K562 (cell line): Measurements from ENCODE around the gene TCF4. TPM values are rescaled to one million over a fixed set of nuclear protein-coding genes. Genes with fewer than 3 reads are reported as not detected.

Experiments used
- AFF4 ChIP-seq: sonication (generic); formaldehyde crosslinking; IDR thresholded peaks from 2 replicates; pipeline ENCODE4 v1.8.0; 2023; ENCODE audit warnings: mild to moderate bottlenecking, missing genetic modification reagents
- CBFB ChIP-seq: sonication (generic); formaldehyde crosslinking; IDR thresholded peaks from 2 replicates; pipeline ENCODE4 v1.4.0; 2020; ENCODE audit warnings: mild to moderate bottlenecking, missing genetic modification reagents
- CSDE1 ChIP-seq, 2 experiments: fragments of 450-650 bp; IDR thresholded peaks; 2 replicates each; pipeline ENCODE4 v1.6.1; 2016; ENCODE audit warnings: mild to moderate bottlenecking in 1 of 2
- CTBP1 ChIP-seq: fragments of 450-650 bp; IDR thresholded peaks from 2 replicates; pipeline ENCODE4 v1.6.1; 2016; ENCODE audit warnings: borderline replicate concordance
- CXXC5 ChIP-seq: fragments of 250-450 bp; sonication (Bioruptor Pico); IDR thresholded peaks from 2 replicates; pipeline ENCODE4 v1.8.0; 2022; ENCODE audit warnings: inconsistent platforms, mild to moderate bottlenecking, moderate library complexity
- DNMT1 ChIP-seq: fragments of 450-650 bp; IDR thresholded peaks from 2 replicates; pipeline ENCODE4 v1.6.1; 2016; ENCODE audit warnings: antibody characterized with exemption, mild to moderate bottlenecking
- E2F4 ChIP-seq: sonication (generic); formaldehyde crosslinking; IDR thresholded peaks from 2 replicates; pipeline ENCODE4 v1.8.0; 2022; ENCODE audit warnings: mild to moderate bottlenecking, low read depth, missing genetic modification reagents
- ELF2 ChIP-seq: fragments of 250-450 bp; sonication (Bioruptor Pico); IDR thresholded peaks from 2 replicates; pipeline ENCODE4 v1.5.0; 2021; ENCODE audit warnings: mild to moderate bottlenecking
- ETV5 ChIP-seq: sonication (generic); formaldehyde crosslinking; IDR thresholded peaks from 2 replicates; pipeline ENCODE4 v1.4.0; 2020; ENCODE audit warnings: low read depth, mild to moderate bottlenecking, missing genetic modification reagents
- FOXM1 ChIP-seq, 2 experiments: fragments of 450-650 bp in 1 of 2; sonication (generic) in 1 of 2; formaldehyde crosslinking in 1 of 2; IDR thresholded peaks; 2 replicates each; pipeline versions ENCODE4 v1.6.1 to v1.9.0; 2017 to 2022; ENCODE audit warnings: low read depth in 2 of 2, mild to moderate bottlenecking in 2 of 2, missing genetic modification reagents in 1 of 2, moderate library complexity in 1 of 2
- KDM2B ChIP-seq: fragments of 250-450 bp; sonication (Bioruptor Pico); IDR thresholded peaks from 2 replicates; pipeline ENCODE4 v1.8.0; 2021; ENCODE audit warnings: mild to moderate bottlenecking, moderate library complexity
- MCM7 ChIP-seq, 2 experiments: fragments of 450-650 bp; IDR thresholded peaks; 2 replicates each; pipeline ENCODE4 v1.6.1; 2016 to 2018
- MXI1 ChIP-seq: IDR thresholded peaks from 2 replicates; pipeline ENCODE4 v1.6.1; 2011; ENCODE audit warnings: low read depth, mild to moderate bottlenecking, improper control_type of control experiment, low read length
- NONO ChIP-seq, 2 experiments: fragments of 200-400 bp in 1 of 2; fragments of 450-650 bp in 1 of 2; formaldehyde crosslinking in 1 of 2; IDR thresholded peaks; 2 replicates each; pipeline ENCODE4 v1.6.1; 2017; ENCODE audit warnings: low read depth in 2 of 2, mild to moderate bottlenecking in 2 of 2, moderate library complexity in 2 of 2, low read length in 1 of 2
- POLR2A ChIP-seq: fragments of 450-650 bp; conservative IDR thresholded peaks from 2 replicates; pipeline ENCODE4 v1.6.1; 2016
- RFX7 ChIP-seq: fragments of 250-450 bp; sonication (Bioruptor Pico); IDR thresholded peaks from 2 replicates; pipeline ENCODE4 v1.5.1; 2021; ENCODE audit warnings: mild to moderate bottlenecking
- SOX6 ChIP-seq: fragments of 450-650 bp; IDR thresholded peaks from 2 replicates; pipeline ENCODE4 v1.6.1; 2014; ENCODE audit warnings: mild to moderate bottlenecking
- STAT5A ChIP-seq: IDR thresholded peaks from 2 replicates; pipeline ENCODE4 v1.6.1; 2012; ENCODE audit warnings: low read length, inconsistent platforms, borderline replicate concordance
- TCF3 ChIP-seq: sonication (generic); formaldehyde crosslinking; IDR thresholded peaks from 2 replicates; pipeline ENCODE4 v1.4.0; 2020; ENCODE audit warnings: mild to moderate bottlenecking, missing genetic modification reagents
- ZBTB2 ChIP-seq: fragments of 450-650 bp; IDR thresholded peaks from 2 replicates; pipeline ENCODE4 v1.6.1; 2016; ENCODE audit warnings: antibody characterized with exemption
- ZFPM2 ChIP-seq: fragments of 250-450 bp; sonication (Bioruptor Pico); IDR thresholded peaks from 2 replicates; pipeline ENCODE4 v1.5.1; 2022; ENCODE audit warnings: mild to moderate bottlenecking
- ZNF311 ChIP-seq: fragments of 250-450 bp; sonication (Bioruptor Pico); IDR thresholded peaks from 2 replicates; pipeline ENCODE4 v1.4.0; 2020; ENCODE audit warnings: mild to moderate bottlenecking, moderate library complexity
- polyA plus RNA-seq, 8 experiments: library from polyadenylated mRNA; depleted of rRNA in 4 of 8; stranded (reverse) in 5 of 8; unstranded in 3 of 8; fragments of >200 nt; fragmentation: Nextera tagmentation in 2 of 8; fragmentation: Illumina TruSeq in 1 of 8; extraction: Ambion mirVana in 2 of 8; extraction: Trizol in 1 of 8; gene quantifications; 2 replicates each; pipeline versions ENCODE4 v1.2.1 to v1.2.3, GENCODE V29; 2011 to 2014; ENCODE audit warnings: inconsistent platforms in 1 of 8, missing spikeins in 1 of 8
- total RNA-seq, 7 experiments: library from RNA; depleted of rRNA in 6 of 7; stranded (reverse); fragments of >200 nt in 6 of 7; fragmentation: Illumina TruSeq in 2 of 7; extraction: Trizol in 2 of 7; gene quantifications; 2 replicates each; pipeline versions ENCODE4 v1.2.1 to v1.2.3, GENCODE V29; 2011 to 2021; ENCODE audit warnings: low replicate concordance in 1 of 7
- TF ChIP-seq, protein P1 (sequence below): fragments of 250-450 bp; sonication (Bioruptor Pico); IDR thresholded peaks from 2 replicates; pipeline ENCODE4 v1.5.0; 2022; ENCODE audit warnings: mild to moderate bottlenecking

The TCF4 gene
- total and polyA plus RNA-seq, 9 of the 15 experiments (the other 6 are each of a cell fraction or from before 2014, with no cell fraction given) = 4.8 to 24.7 (median 15.2) TPM

GRCh38 chr18:55549474-55550104 is 38.4 kb downstream of the TCF4 start (continued):
- TF ChIP-seq ZBTB2 (no peak), CXXC5 (CRISPR knock-in tag) (no peak), POLR2A (no peak), ELF2 (no peak), SOX6 (peak; percentile 89), TCF3 (peak; percentile 85), CTBP1 (peak; percentile 53), MXI1 (peak; percentile 61; the same call in 1 of the 2 replicates), CSDE1 (IDR thresholded peaks at IDR 0.05) (no peak), RFX7 (CRISPR knock-in tag) (no peak), STAT5A (peak; percentile 57), NONO (IDR thresholded peaks at IDR 0.05; ENCODE audit: low read depth in 2 of 2, low read length in 1 of 2) (no peak), ZFPM2 (CRISPR knock-in tag) (no peak), MCM7 (IDR thresholded peaks at IDR 0.05) (no peak), ZNF311 (CRISPR knock-in tag) (no peak), DNMT1 (no peak), FOXM1 (IDR thresholded peaks at IDR 0.05; ENCODE audit: low read depth) (no peak), FOXM1 (CRISPR knock-in tag; IDR thresholded peaks at IDR 0.05; ENCODE audit: low read depth) (no peak), CBFB (CRISPR knock-in tag) (no peak), ETV5 (CRISPR knock-in tag) (no peak), KDM2B (no peak), E2F4 (CRISPR knock-in tag) (no peak), AFF4 (CRISPR knock-in tag) (no peak)
- TF ChIP-seq, protein P1, sequence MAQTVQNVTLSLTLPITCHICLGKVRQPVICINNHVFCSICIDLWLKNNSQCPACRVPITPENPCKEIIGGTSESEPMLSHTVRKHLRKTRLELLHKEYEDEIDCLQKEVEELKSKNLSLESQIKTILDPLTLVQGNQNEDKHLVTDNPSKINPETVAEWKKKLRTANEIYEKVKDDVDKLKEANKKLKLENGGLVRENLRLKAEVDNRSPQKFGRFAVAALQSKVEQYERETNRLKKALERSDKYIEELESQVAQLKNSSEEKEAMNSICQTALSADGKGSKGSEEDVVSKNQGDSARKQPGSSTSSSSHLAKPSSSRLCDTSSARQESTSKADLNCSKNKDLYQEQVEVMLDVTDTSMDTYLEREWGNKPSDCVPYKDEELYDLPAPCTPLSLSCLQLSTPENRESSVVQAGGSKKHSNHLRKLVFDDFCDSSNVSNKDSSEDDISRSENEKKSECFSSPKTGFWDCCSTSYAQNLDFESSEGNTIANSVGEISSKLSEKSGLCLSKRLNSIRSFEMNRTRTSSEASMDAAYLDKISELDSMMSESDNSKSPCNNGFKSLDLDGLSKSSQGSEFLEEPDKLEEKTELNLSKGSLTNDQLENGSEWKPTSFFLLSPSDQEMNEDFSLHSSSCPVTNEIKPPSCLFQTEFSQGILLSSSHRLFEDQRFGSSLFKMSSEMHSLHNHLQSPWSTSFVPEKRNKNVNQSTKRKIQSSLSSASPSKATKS = no peak
